Body of pancreas (tissue), 4 donors: ENCODE data around the gene ZNF205.

Experiments used
- POLR2A ChIP-seq, 3 donors: fragments of 450-650 bp; IDR thresholded peaks; one replicate each; pipeline ENCODE4 v1.6.1; 2016; ENCODE audit warnings: antibody characterized with exemption in 3 of 3, mild to moderate bottlenecking in 2 of 3
- TF ChIP-seq, protein P1 (sequence below), 7 experiments: fragments of 450-650 bp in 4 of 7; fragments of 200-600 bp in 3 of 7; sonication (generic) in 3 of 7; IDR thresholded peaks; one replicate each; pipeline ENCODE4 v1.5.1; 2016 to 2019; ENCODE audit warnings: antibody characterized with exemption in 7 of 7

- TF ChIP-seq, protein P1, sequence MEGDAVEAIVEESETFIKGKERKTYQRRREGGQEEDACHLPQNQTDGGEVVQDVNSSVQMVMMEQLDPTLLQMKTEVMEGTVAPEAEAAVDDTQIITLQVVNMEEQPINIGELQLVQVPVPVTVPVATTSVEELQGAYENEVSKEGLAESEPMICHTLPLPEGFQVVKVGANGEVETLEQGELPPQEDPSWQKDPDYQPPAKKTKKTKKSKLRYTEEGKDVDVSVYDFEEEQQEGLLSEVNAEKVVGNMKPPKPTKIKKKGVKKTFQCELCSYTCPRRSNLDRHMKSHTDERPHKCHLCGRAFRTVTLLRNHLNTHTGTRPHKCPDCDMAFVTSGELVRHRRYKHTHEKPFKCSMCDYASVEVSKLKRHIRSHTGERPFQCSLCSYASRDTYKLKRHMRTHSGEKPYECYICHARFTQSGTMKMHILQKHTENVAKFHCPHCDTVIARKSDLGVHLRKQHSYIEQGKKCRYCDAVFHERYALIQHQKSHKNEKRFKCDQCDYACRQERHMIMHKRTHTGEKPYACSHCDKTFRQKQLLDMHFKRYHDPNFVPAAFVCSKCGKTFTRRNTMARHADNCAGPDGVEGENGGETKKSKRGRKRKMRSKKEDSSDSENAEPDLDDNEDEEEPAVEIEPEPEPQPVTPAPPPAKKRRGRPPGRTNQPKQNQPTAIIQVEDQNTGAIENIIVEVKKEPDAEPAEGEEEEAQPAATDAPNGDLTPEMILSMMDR (IDR thresholded peaks at IDR 0.05), result no peak
- no peak for TF ChIP-seq POLR2A (IDR thresholded peaks at IDR 0.05)
Observed at GRCh38 chr16:3148256-3149192, 36.1 kb downstream of the ZNF205 start.
